Endometrial microvascular endothelial cells (primary cell): ENCODE results near the gene OR10V1. TPM values are rescaled to one million over a fixed set of nuclear protein-coding genes. Genes with fewer than 3 reads are reported as not detected.

Experiments used
- in situ Hi-C: cut with HindIII; loops from 2 replicates; pipeline ENCODE4 v1.10.0; 2017; ENCODE audit warnings: low sequenced_read_pairs, low pct_unique_long_range_greater_than_20kb; ENCODE audit errors: inconsistent ontology term
- total RNA-seq: library from RNA; depleted of rRNA; stranded (reverse); fragments of >200 nt; gene quantifications from one replicate; pipeline ENCODE4 v1.2.3, GENCODE V29; 2015; ENCODE audit errors: inconsistent ontology term

The OR10V1 gene
- total RNA-seq, 1 donor from 2014 or later, result not detected

- in situ Hi-C loops, result loop anchor here (25.0 kb wide), 1 partner anchor 137 kb away; no protein-coding TSS in a partner anchor
These were observed 39.4 kb downstream of the OR10V1 start for GRCh38 chr11:59674291-59674690.

GRCh38 chr11:59673291-59673690 is 40.4 kb downstream of the OR10V1 start:
- in situ Hi-C loops, result loop anchor here (25.0 kb wide), 1 partner anchor 136 kb away; no protein-coding TSS in a partner anchor

GRCh38 chr11:59671471-59671870 is 42.2 kb downstream of the OR10V1 start:
- in situ Hi-C loops, result loop anchor here (25.0 kb wide), 1 partner anchor 134 kb away; no protein-coding TSS in a partner anchor

- in situ Hi-C loops, result loop anchor here (25.0 kb wide), 1 partner anchor 132 kb away; no protein-coding TSS in a partner anchor
These were observed 44.0 kb downstream of the OR10V1 start for GRCh38 chr11:59669611-59670009.

GRCh38 chr11:59668950-59669610 is 44.6 kb downstream of the OR10V1 start, which contains the start of gene PATL1:
TSS of gene PATL1 (minus strand) at chr11:59669037. CDS start at chr11:59668895, 142 bp downstream.
- in situ Hi-C loops, result loop anchor here (25.0 kb wide), 1 partner anchor 132 kb away; no protein-coding TSS in a partner anchor

GRCh38 chr11:59668188-59668949 is 45.3 kb downstream of the OR10V1 start:
- in situ Hi-C loops, result loop anchor here (25.0 kb wide), 1 partner anchor 131 kb away; no protein-coding TSS in a partner anchor

- in situ Hi-C loops, result loop anchor here (25.0 kb wide), 1 partner anchor 130 kb away; no protein-coding TSS in a partner anchor
These were observed 45.8 kb downstream of the OR10V1 start for GRCh38 chr11:59667812-59668187.

GRCh38 chr11:59666969-59667368 is 46.7 kb downstream of the OR10V1 start:
- in situ Hi-C loops, result loop anchor here (25.0 kb wide), 1 partner anchor 130 kb away; no protein-coding TSS in a partner anchor

Other genes with a start within 250 kb of the OR10V1 start
- gene OR4D10, start 240.5 kb downstream of the OR10V1 start, total RNA-seq, result not detected
- gene OR4D11, start 210.3 kb downstream of the OR10V1 start, total RNA-seq, result not detected
- not detected for gene OR4D9, start 202.3 kb downstream of the OR10V1 start, total RNA-seq
- gene OSBP, start 98.1 kb downstream of the OR10V1 start, total RNA-seq, result 19.0 TPM
- gene PATL1, start 44.8 kb downstream of the OR10V1 start, total RNA-seq, result 11.7 TPM
- gene STX3, start 41.5 kb upstream of the OR10V1 start, total RNA-seq, result 24.4 TPM
- 48.8 TPM for gene MRPL16, start 96.9 kb upstream of the OR10V1 start, total RNA-seq
- not detected for gene CBLIF, start 131.7 kb upstream of the OR10V1 start, total RNA-seq
- gene TCN1, start 152.6 kb upstream of the OR10V1 start, total RNA-seq, result not detected
- not detected for gene OOSP3, start 164.9 kb upstream of the OR10V1 start, total RNA-seq
- not detected for gene OOSP1, start 224.6 kb upstream of the OR10V1 start, total RNA-seq